Mesodermal cell (in vitro differentiated cells): ENCODE measurements around the gene FAM168A.

Experiments used
- H3K27ac ChIP-seq: 2 replicates; pipeline ENCODE4 v1.7.0; 2013; ENCODE audit warnings: mild to moderate bottlenecking, low read depth, low read length, moderate library complexity; ENCODE audit not compliant: severe bottlenecking
- H3K36me3 ChIP-seq: 2 replicates; pipeline ENCODE4 v1.7.1; 2013; ENCODE audit warnings: mild to moderate bottlenecking, low read length, moderate library complexity; ENCODE audit not compliant: control insufficient read depth, insufficient read depth
- H3K4me1 ChIP-seq: one replicate; pipeline ENCODE4 v1.7.1; 2013; ENCODE audit warnings: mild to moderate bottlenecking, low read length; ENCODE audit not compliant: insufficient read depth, control insufficient read depth, poor library complexity, severe bottlenecking
- H3K4me3 ChIP-seq: 2 replicates; pipeline ENCODE4 v1.7.0; 2013; ENCODE audit warnings: low read length, control low read depth, mild to moderate bottlenecking; ENCODE audit not compliant: insufficient read depth, poor library complexity, severe bottlenecking; ENCODE audit errors: extremely low read depth
- H3K9me3 ChIP-seq: 2 replicates; pipeline ENCODE4 v1.7.1; 2013; ENCODE audit warnings: mild to moderate bottlenecking, low read length, moderate library complexity; ENCODE audit not compliant: control insufficient read depth
- WGBS, 2 experiments: methylation state at CpG; one replicate each; pipeline ENCODE4 v1.1.5; 2013; ENCODE audit warnings: missing lambda C conversion rate in 2 of 2; ENCODE audit not compliant: insufficient coverage in 2 of 2; 5-methylcytosine and 5-hydroxymethylcytosine counted together

The FAM168A gene

GRCh38 chr11:73356979-73357860 lies 240.7 kb downstream of the FAM168A start:
- Histone ChIP-seq H3K9me3 (no peaks in the 10 kb centered on the region), H3K4me1 (no peaks in the 10 kb centered on the region), H3K4me3 (no peak overlapping the region), H3K27ac (no peak overlapping the region), H3K36me3 (peaks cover 95% of the 10 kb centered on the region)
- 95 to 96% methylated on average over 18 to 21 of the region's 22 CpGs for WGBS, 2 experiments

GRCh38 chr11:73355109-73355508 lies 242.8 kb downstream of the FAM168A start:
- Histone ChIP-seq H3K36me3 (peaks cover 82% of the 10 kb centered on the region), H3K27ac (no peak overlapping the region), H3K4me1 (no peaks in the 10 kb centered on the region), H3K4me3 (no peak overlapping the region), H3K9me3 (no peaks in the 10 kb centered on the region)
- WGBS, 2 experiments: no CpG with 5 or more reads among the region's 4 CpGs

GRCh38 chr11:73353422-73353821 lies 244.5 kb downstream of the FAM168A start:
- peaks cover 69% of the 10 kb centered on the region for H3K36me3 ChIP-seq
- WGBS, 2 experiments: 100% methylated on average over 1 to 2 of the region's 4 CpGs

GRCh38 chr11:73350908-73351636 lies 246.8 kb downstream of the FAM168A start:
- H3K27ac ChIP-seq: no peak overlapping the region
- 27 to 28% methylated on average over 10 to 14 of the region's 16 CpGs for WGBS, 2 experiments

More at GRCh38 chr11:73353422-73353821, 244.5 kb downstream of the FAM168A start:
- Histone ChIP-seq H3K9me3 (no peaks in the 10 kb centered on the region), H3K27ac (no peak overlapping the region), H3K4me1 (no peaks in the 10 kb centered on the region), H3K4me3 (no peak overlapping the region)

More at GRCh38 chr11:73350908-73351636, 246.8 kb downstream of the FAM168A start:
- Histone ChIP-seq H3K4me3 (no peak overlapping the region), H3K36me3 (peaks cover 68% of the 10 kb centered on the region), H3K4me1 (no peaks in the 10 kb centered on the region), H3K9me3 (no peaks in the 10 kb centered on the region)
